CD4-positive, alpha-beta T cell treated with Interleukin-2 at 100 ng/mL for 4 hours (primary cell): ENCODE results near the gene BLNK.
"Not testable (repeated sequence)": the region's sequence is repeated elsewhere in the genome, so short reads cannot be mapped to it uniquely, and the experiment has no call there.

ENCODE experiments used
- DNase-seq: peaks from one replicate; pipeline ENCODE4 v3.0.0-alpha.2; 2020; ENCODE audit warnings: low spot score

Gene BLNK

GRCh38 chr10:96271016-96271815 is at the start of gene BLNK:
Gene BLNK (minus strand): TSS chr10:96271569. CDS start chr10:96271398, 171 bp downstream.
- no peak for DNase-seq

GRCh38 chr10:96319754-96320474 is 48.5 kb upstream of the BLNK start:
- no peak for DNase-seq

- DNase-seq = no peak
Observed at GRCh38 chr10:96317067-96317833, 45.9 kb upstream of the BLNK start.

- DNase-seq = no peak
Observed at GRCh38 chr10:96313344-96313743, 42.0 kb upstream of the BLNK start.

GRCh38 chr10:96311180-96311715 is 39.9 kb upstream of the BLNK start:
- no peak for DNase-seq

GRCh38 chr10:96310321-96310669 is 38.9 kb upstream of the BLNK start:
- no peak for DNase-seq

GRCh38 chr10:96309628-96310320 is 38.4 kb upstream of the BLNK start:
- DNase-seq = no peak

GRCh38 chr10:96308854-96309253 is 37.5 kb upstream of the BLNK start:
- DNase-seq = not testable (repeated sequence)

GRCh38 chr10:96306516-96306915 is 35.1 kb upstream of the BLNK start:
- no peak for DNase-seq

GRCh38 chr10:96305019-96305418 is 33.6 kb upstream of the BLNK start:
- no peak for DNase-seq

- no peak for DNase-seq
Observed at GRCh38 chr10:96304230-96304629, 32.9 kb upstream of the BLNK start, which contains the start of gene DNTT. Gene DNTT (plus strand): TSS chr10:96304434. CDS start chr10:96304498, 64 bp downstream.

GRCh38 chr10:96301616-96302015 is 30.2 kb upstream of the BLNK start:
- no peak for DNase-seq

- DNase-seq = no peak
Observed at GRCh38 chr10:96299383-96299782, 28.0 kb upstream of the BLNK start.

- DNase-seq = no peak
Observed at GRCh38 chr10:96298362-96298761, 27.0 kb upstream of the BLNK start.

GRCh38 chr10:96297486-96297885 is 26.1 kb upstream of the BLNK start:
- DNase-seq = no peak

- DNase-seq = no peak
Observed at GRCh38 chr10:96295475-96295874, 24.1 kb upstream of the BLNK start.

GRCh38 chr10:96292971-96293920 is 21.9 kb upstream of the BLNK start:
- no peak for DNase-seq

GRCh38 chr10:96290368-96291133 is 19.2 kb upstream of the BLNK start:
- no peak for DNase-seq

GRCh38 chr10:96289218-96289910 is 18.0 kb upstream of the BLNK start:
- no peak for DNase-seq
